HCT116 (cell line): ENCODE measurements around the gene PCNX1. TPM values are rescaled to one million over a fixed set of nuclear protein-coding genes. Genes with fewer than 3 reads are reported as not detected.

ENCODE experiments used
- ATAC-seq: fragments of 200-7000 bp; cut with Tn5 transposase; 2 replicates; pipeline ENCODE4 v1.9.1; 2020; ENCODE audit warnings: mild to moderate bottlenecking, moderate library complexity
- BruUV-seq: library from RNA; stranded (reverse); fragments of 400-500 nt; replicated peaks from 2 replicates; lab custom pipeline; 2021; lab: Mats Ljungman, UMichigan
- CTCF ChIA-PET: fragments of 300-600 bp; sonication (Branson Sonifier 250); formaldehyde crosslinking; loops from one replicate; lab custom pipeline; 2021; ENCODE audit warnings: antibody characterized with exemption; lab: Charles Lee
- POLR2A ChIA-PET: fragments of 300-600, 350-600 bp; sonication (Branson Sonifier 250); formaldehyde crosslinking; loops from one replicate; lab custom pipeline; 2021; ENCODE audit warnings: antibody characterized with exemption; lab: Charles Lee
- RAD21 ChIA-PET, 2 experiments: fragments of 300-600 bp; sonication (Branson Sonifier 250); formaldehyde crosslinking; loops; one replicate each; lab custom pipeline; 2023; ENCODE audit warnings: low total read pairs in 2 of 2; ENCODE audit not compliant: uncharacterized antibody in 2 of 2, unreplicated experiment in 2 of 2, low non-redundant PET in 1 of 2; lab: Charles Lee
- DNase-seq: peaks from one replicate; pipeline ENCODE4 v3.0.0-alpha.2; 2010; ENCODE audit warnings: low read depth, low spot score
- H2AFZ ChIP-seq: fragments of 200-600 bp; shearing (Covaris generic), sonication (generic); 2 replicates; pipeline ENCODE4 v1.6.1; 2017; ENCODE audit warnings: low read depth, mixed run types, mixed read lengths, antibody characterized with exemption, low read length; ENCODE audit not compliant: poor library complexity, severe bottlenecking
- H3K27ac ChIP-seq: 2 replicates; pipeline ENCODE4 v1.5.1; 2012; ENCODE audit warnings: low read depth, low read length
- H3K27me3 ChIP-seq: fragments of 200-600 bp; sonication (generic); 2 replicates; pipeline ENCODE4 v1.6.1; 2016; ENCODE audit warnings: mixed run types, low read length, mixed read lengths; ENCODE audit not compliant: insufficient read depth
- H3K36me3 ChIP-seq, 2 experiments: fragments of 200-500 bp in 1 of 2; fragments of 200-600 bp in 1 of 2; sonication (Bioruptor generic) in 1 of 2; sonication (generic) in 1 of 2; 2 replicates each; pipeline versions ENCODE4 v1.5.1 to v1.6.1; 2014 to 2016; ENCODE audit warnings: low read length in 2 of 2, inconsistent platforms in 1 of 2, mixed read lengths in 1 of 2, mixed run types in 1 of 2; ENCODE audit not compliant: insufficient read depth in 2 of 2, control insufficient read depth in 1 of 2
- H3K4me1 ChIP-seq, 2 experiments: fragments of 200-600 bp in 1 of 2; sonication (generic) in 1 of 2; 2 replicates each; pipeline versions ENCODE4 v1.5.1 to v1.6.1; 2012 to 2017; ENCODE audit warnings: low read length in 2 of 2, inconsistent platforms in 1 of 2, mild to moderate bottlenecking in 1 of 2, mixed read lengths in 1 of 2, mixed run types in 1 of 2, moderate library complexity in 1 of 2; ENCODE audit not compliant: insufficient read depth in 2 of 2, control insufficient read depth in 1 of 2
- H3K4me2 ChIP-seq: fragments of 200-600 bp; sonication (generic); 2 replicates; pipeline ENCODE4 v1.6.1; 2017; ENCODE audit warnings: mixed run types, low read length, mixed read lengths
- H3K4me3 ChIP-seq, 2 experiments: fragments of 200-600 bp in 1 of 2; sonication (generic) in 1 of 2; replicated peaks in 1 of 2; 2 replicates each; pipeline ENCODE4 v1.5.1; 2011 to 2016; ENCODE audit warnings: low read length in 2 of 2, control low read depth in 1 of 2, low read depth in 1 of 2, mild to moderate bottlenecking in 1 of 2, mixed read lengths in 1 of 2, mixed run types in 1 of 2
- H3K79me2 ChIP-seq: fragments of 200-600 bp; sonication (generic); 2 replicates; pipeline ENCODE4 v1.6.1; 2017; ENCODE audit warnings: mild to moderate bottlenecking, mixed run types, low read length, moderate library complexity, mixed read lengths; ENCODE audit not compliant: insufficient read depth
- H3K9ac ChIP-seq: fragments of 200-600 bp; sonication (generic); 2 replicates; pipeline ENCODE4 v1.6.1; 2016; ENCODE audit warnings: low read length, mixed read lengths
- H3K9me2 ChIP-seq: fragments of 200-600 bp; sonication (generic), shearing (Covaris generic); 2 replicates; pipeline ENCODE4 v1.6.1; 2017; ENCODE audit warnings: mixed run types, mild to moderate bottlenecking, moderate library complexity; ENCODE audit not compliant: insufficient read depth
- H3K9me3 ChIP-seq, 2 experiments: fragments of 200-500 bp in 1 of 2; fragments of 200-600 bp in 1 of 2; sonication (Bioruptor generic) in 1 of 2; sonication (generic) in 1 of 2; 2 replicates each; pipeline ENCODE4 v1.6.1; 2014 to 2017; ENCODE audit warnings: low read length in 2 of 2, mixed read lengths in 2 of 2, inconsistent platforms in 1 of 2, low read depth in 1 of 2, mild to moderate bottlenecking in 1 of 2, mixed run types in 1 of 2, moderate library complexity in 1 of 2; ENCODE audit not compliant: control insufficient read depth in 1 of 2, insufficient read depth in 1 of 2
- H4K20me1 ChIP-seq: fragments of 200-600 bp; sonication (generic), shearing (Covaris generic); 2 replicates; pipeline ENCODE4 v1.6.1; 2017; ENCODE audit warnings: mixed run types, mild to moderate bottlenecking, moderate library complexity; ENCODE audit not compliant: insufficient read depth
- ATF3 ChIP-seq: IDR thresholded peaks from 2 replicates; pipeline ENCODE4 v1.6.1; 2012
- CBX3 ChIP-seq: IDR thresholded peaks from 2 replicates; pipeline ENCODE4 v1.6.1; 2012; ENCODE audit warnings: low read depth
- EZH2 ChIP-seq: fragments of 200-600 bp; sonication (generic); IDR thresholded peaks from 2 replicates; pipeline ENCODE4 v1.6.1; 2017; ENCODE audit warnings: antibody characterized with exemption, mixed run types
- FOSL1 ChIP-seq: IDR thresholded peaks from 2 replicates; pipeline ENCODE4 v1.6.1; 2012; ENCODE audit warnings: low read depth
- JUND ChIP-seq: IDR thresholded peaks from 2 replicates; pipeline ENCODE4 v1.6.1; 2012
- POLR2A ChIP-seq: IDR thresholded peaks from 2 replicates; pipeline ENCODE4 v1.7.0; 2011; ENCODE audit warnings: borderline replicate concordance; ENCODE audit not compliant: insufficient read depth, insufficient read length; ENCODE audit errors: extremely low read depth
- POLR2AphosphoS5 ChIP-seq: IDR thresholded peaks from 2 replicates; pipeline ENCODE4 v1.6.1; 2011; ENCODE audit warnings: mild to moderate bottlenecking, low read depth, low read length, moderate library complexity
- RAD21 ChIP-seq: IDR thresholded peaks from 2 replicates; pipeline ENCODE4 v1.6.1; 2012; ENCODE audit warnings: low read depth, mild to moderate bottlenecking
- SIN3A ChIP-seq: IDR thresholded peaks from 2 replicates; pipeline ENCODE4 v1.6.1; 2012; ENCODE audit warnings: low read depth
- SP1 ChIP-seq: IDR thresholded peaks from 2 replicates; pipeline ENCODE4 v1.6.1; 2012; ENCODE audit warnings: low read depth
- SRF ChIP-seq: IDR thresholded peaks from 2 replicates; pipeline ENCODE4 v1.6.1; 2012; ENCODE audit warnings: low read depth
- YY1 ChIP-seq: IDR thresholded peaks from 2 replicates; pipeline ENCODE4 v1.6.1; 2011; ENCODE audit warnings: low read length, low read depth, moderate library complexity, mild to moderate bottlenecking; ENCODE audit not compliant: insufficient replicate concordance; ENCODE audit errors: extremely low read depth
- ZFX ChIP-seq: fragments of 450-650 bp; IDR thresholded peaks from 2 replicates; pipeline ENCODE4 v1.6.1; 2017
- ZNF274 ChIP-seq: fragments of 200-500 bp; sonication (Bioruptor generic); IDR thresholded peaks from 2 replicates; pipeline ENCODE4 v1.6.1; 2014; ENCODE audit warnings: mild to moderate bottlenecking, low read depth, low read length, inconsistent platforms
- intact Hi-C: fragments of 100-400 bp; cut with micrococcal nuclease; formaldehyde crosslinking; loops from 2 replicates; pipeline ENCODE4 v1.10.0; 2022
- total RNA-seq: library from RNA; stranded (reverse); gene quantifications from one replicate; pipeline ENCODE4 v1.2.1, GENCODE V29; 2021; ENCODE audit not compliant: unreplicated experiment
- TF ChIP-seq, protein P1 (sequence below): IDR thresholded peaks from 2 replicates; pipeline ENCODE4 v1.6.1; 2012; ENCODE audit warnings: low read depth
- TF ChIP-seq, protein P2 (sequence below): IDR thresholded peaks from 2 replicates; pipeline ENCODE4 v1.6.1; 2011; ENCODE audit warnings: mild to moderate bottlenecking, low read length, moderate library complexity; ENCODE audit not compliant: insufficient replicate concordance; ENCODE audit errors: extremely low read depth
- TF ChIP-seq, protein P3 (sequence below): IDR thresholded peaks from 2 replicates; pipeline ENCODE4 v1.6.1; 2012
- TF ChIP-seq, protein P4 (sequence below), 3 experiments: fragments of 200-600 bp in 1 of 3; sonication (generic) in 1 of 3; IDR thresholded peaks in 2 of 3; conservative IDR thresholded peaks in 1 of 3; 2 replicates each; pipeline ENCODE4 v1.5.1; 2012 to 2017; ENCODE audit warnings: low read depth in 2 of 3, low read length in 2 of 3, antibody characterized with exemption in 1 of 3, borderline replicate concordance in 1 of 3, control low read depth in 1 of 3, mild to moderate bottlenecking in 1 of 3, mixed read lengths in 1 of 3, mixed run types in 1 of 3, moderate library complexity in 1 of 3; ENCODE audit not compliant: insufficient read depth in 1 of 3

PCNX1 gene
- total RNA-seq, 1 experiment from 2014 or later: 52.2 TPM

- no peaks in the 10 kb centered on the region for H3K79me2 ChIP-seq
- H3K4me1 ChIP-seq: no peaks in the 10 kb centered on the region
- H2AFZ ChIP-seq: no peak overlapping the region
- no peak for ATAC-seq
- H3K9me3 ChIP-seq: peaks cover 9 to 10% of the 10 kb centered on the region in 2 experiments; a peak in 3 of 4 replicates
- ChIA-PET RAD21 (no interaction called here), POLR2A (no interaction called here), CTCF (no interaction called here)
- H3K27ac ChIP-seq: no peak overlapping the region
- H3K9me2 ChIP-seq: no peaks in the 10 kb centered on the region
- no TSS peak for BruUV-seq
- no peaks in the 10 kb centered on the region for H4K20me1 ChIP-seq
- H3K27me3 ChIP-seq: no peaks in the 10 kb centered on the region
- no peak overlapping the region for H3K4me2 ChIP-seq
- intact Hi-C loops: no loop called here
- TF ChIP-seq ZNF274 (no peak), ATF3 (no peak), CBX3 (no peak), FOSL1 (no peak), ZFX (no peak), POLR2AphosphoS5 (no peak), JUND (no peak), YY1 (no peak), SIN3A (no peak), SP1 (no peak), EZH2 (no peak), SRF (no peak), RAD21 (no peak), POLR2A (no peak)
- TF ChIP-seq, protein P1, sequence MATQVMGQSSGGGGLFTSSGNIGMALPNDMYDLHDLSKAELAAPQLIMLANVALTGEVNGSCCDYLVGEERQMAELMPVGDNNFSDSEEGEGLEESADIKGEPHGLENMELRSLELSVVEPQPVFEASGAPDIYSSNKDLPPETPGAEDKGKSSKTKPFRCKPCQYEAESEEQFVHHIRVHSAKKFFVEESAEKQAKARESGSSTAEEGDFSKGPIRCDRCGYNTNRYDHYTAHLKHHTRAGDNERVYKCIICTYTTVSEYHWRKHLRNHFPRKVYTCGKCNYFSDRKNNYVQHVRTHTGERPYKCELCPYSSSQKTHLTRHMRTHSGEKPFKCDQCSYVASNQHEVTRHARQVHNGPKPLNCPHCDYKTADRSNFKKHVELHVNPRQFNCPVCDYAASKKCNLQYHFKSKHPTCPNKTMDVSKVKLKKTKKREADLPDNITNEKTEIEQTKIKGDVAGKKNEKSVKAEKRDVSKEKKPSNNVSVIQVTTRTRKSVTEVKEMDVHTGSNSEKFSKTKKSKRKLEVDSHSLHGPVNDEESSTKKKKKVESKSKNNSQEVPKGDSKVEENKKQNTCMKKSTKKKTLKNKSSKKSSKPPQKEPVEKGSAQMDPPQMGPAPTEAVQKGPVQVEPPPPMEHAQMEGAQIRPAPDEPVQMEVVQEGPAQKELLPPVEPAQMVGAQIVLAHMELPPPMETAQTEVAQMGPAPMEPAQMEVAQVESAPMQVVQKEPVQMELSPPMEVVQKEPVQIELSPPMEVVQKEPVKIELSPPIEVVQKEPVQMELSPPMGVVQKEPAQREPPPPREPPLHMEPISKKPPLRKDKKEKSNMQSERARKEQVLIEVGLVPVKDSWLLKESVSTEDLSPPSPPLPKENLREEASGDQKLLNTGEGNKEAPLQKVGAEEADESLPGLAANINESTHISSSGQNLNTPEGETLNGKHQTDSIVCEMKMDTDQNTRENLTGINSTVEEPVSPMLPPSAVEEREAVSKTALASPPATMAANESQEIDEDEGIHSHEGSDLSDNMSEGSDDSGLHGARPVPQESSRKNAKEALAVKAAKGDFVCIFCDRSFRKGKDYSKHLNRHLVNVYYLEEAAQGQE: no peak
- TF ChIP-seq, protein P2, sequence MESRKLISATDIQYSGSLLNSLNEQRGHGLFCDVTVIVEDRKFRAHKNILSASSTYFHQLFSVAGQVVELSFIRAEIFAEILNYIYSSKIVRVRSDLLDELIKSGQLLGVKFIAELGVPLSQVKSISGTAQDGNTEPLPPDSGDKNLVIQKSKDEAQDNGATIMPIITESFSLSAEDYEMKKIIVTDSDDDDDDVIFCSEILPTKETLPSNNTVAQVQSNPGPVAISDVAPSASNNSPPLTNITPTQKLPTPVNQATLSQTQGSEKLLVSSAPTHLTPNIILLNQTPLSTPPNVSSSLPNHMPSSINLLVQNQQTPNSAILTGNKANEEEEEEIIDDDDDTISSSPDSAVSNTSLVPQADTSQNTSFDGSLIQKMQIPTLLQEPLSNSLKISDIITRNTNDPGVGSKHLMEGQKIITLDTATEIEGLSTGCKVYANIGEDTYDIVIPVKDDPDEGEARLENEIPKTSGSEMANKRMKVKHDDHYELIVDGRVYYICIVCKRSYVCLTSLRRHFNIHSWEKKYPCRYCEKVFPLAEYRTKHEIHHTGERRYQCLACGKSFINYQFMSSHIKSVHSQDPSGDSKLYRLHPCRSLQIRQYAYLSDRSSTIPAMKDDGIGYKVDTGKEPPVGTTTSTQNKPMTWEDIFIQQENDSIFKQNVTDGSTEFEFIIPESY: no peak
- TF ChIP-seq, protein P3, sequence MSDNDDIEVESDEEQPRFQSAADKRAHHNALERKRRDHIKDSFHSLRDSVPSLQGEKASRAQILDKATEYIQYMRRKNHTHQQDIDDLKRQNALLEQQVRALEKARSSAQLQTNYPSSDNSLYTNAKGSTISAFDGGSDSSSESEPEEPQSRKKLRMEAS: no peak
- TF ChIP-seq, protein P4, sequence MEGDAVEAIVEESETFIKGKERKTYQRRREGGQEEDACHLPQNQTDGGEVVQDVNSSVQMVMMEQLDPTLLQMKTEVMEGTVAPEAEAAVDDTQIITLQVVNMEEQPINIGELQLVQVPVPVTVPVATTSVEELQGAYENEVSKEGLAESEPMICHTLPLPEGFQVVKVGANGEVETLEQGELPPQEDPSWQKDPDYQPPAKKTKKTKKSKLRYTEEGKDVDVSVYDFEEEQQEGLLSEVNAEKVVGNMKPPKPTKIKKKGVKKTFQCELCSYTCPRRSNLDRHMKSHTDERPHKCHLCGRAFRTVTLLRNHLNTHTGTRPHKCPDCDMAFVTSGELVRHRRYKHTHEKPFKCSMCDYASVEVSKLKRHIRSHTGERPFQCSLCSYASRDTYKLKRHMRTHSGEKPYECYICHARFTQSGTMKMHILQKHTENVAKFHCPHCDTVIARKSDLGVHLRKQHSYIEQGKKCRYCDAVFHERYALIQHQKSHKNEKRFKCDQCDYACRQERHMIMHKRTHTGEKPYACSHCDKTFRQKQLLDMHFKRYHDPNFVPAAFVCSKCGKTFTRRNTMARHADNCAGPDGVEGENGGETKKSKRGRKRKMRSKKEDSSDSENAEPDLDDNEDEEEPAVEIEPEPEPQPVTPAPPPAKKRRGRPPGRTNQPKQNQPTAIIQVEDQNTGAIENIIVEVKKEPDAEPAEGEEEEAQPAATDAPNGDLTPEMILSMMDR (IDR thresholded peaks at IDR 0.05 in 2 of 3, conservative IDR thresholded peaks at IDR 0.05 in 1 of 3; ENCODE audit: borderline replicate concordance in 1 of 3, insufficient read depth in 1 of 3, low read depth in 2 of 3, low read length in 2 of 3): no peak
- peaks cover 18 to 38% of the 10 kb centered on the region in 2 experiments; a peak in 3 of 4 replicates for H3K36me3 ChIP-seq
- H3K9ac ChIP-seq: no peak overlapping the region
- no peak for DNase-seq
- H3K4me3 ChIP-seq: no peak overlapping the region
Observed at GRCh38 chr14:71076462-71077092, 169.3 kb downstream of the PCNX1 start.
